GM13977 (cell line): ENCODE data around the gene TEDC1.
A peak's percentile ranks its signal among the peaks of the same experiment; 100 is the strongest.

Source experiments
- DNase-seq: peaks from one replicate; pipeline ENCODE4 v3.0.0; 2012; ENCODE audit warnings: low spot score
- CTCF ChIP-seq: IDR thresholded peaks from 2 replicates; pipeline ENCODE4 v1.5.1; 2012; ENCODE audit warnings: mild to moderate bottlenecking, control low read depth; ENCODE audit not compliant: insufficient read depth; ENCODE audit errors: extremely low read depth, missing control alignments
- in situ Hi-C: fragments of 300-500 bp; cut with MboI; formaldehyde crosslinking; loops from one replicate; pipeline ENCODE4 v1.12.0; 2022; ENCODE audit warnings: low sequenced_read_pairs, low pct_unique_long_range_greater_than_20kb, mixed read lengths, inconsistent platforms; ENCODE audit not compliant: unreplicated experiment

TEDC1 gene

GRCh38 chr14:105526776-105527380 is 35.8 kb downstream of the TEDC1 start:
- TF ChIP-seq CTCF: no peak
- DNase-seq: no peak
- in situ Hi-C loops: no loop called here

- no peak for TF ChIP-seq CTCF
- DNase-seq: no peak
- in situ Hi-C loops: no loop called here
Measured at GRCh38 chr14:105527381-105527825, 36.4 kb downstream of the TEDC1 start.

- peak; percentile 99 for TF ChIP-seq CTCF
- DNase-seq: peak; percentile 97
- in situ Hi-C loops: no loop called here
Measured at GRCh38 chr14:105527826-105528585, 37.0 kb downstream of the TEDC1 start.

- DNase-seq: peak; percentile 56
- in situ Hi-C loops: no loop called here
- TF ChIP-seq CTCF: no peak
Measured at GRCh38 chr14:105528586-105529318, 37.7 kb downstream of the TEDC1 start.

GRCh38 chr14:105529319-105529568 is 38.2 kb downstream of the TEDC1 start:
- TF ChIP-seq CTCF: no peak
- DNase-seq: no peak
- in situ Hi-C loops: no loop called here

GRCh38 chr14:105529569-105530284 is 38.7 kb downstream of the TEDC1 start:
- no peak for TF ChIP-seq CTCF
- in situ Hi-C loops: no loop called here
- DNase-seq: peak; percentile 62
